HG03571 (cell line): Measurements from ENCODE around the gene LNPEP.

Experiments
- ATAC-seq: cut with Tn5 transposase; IDR thresholded peaks from one replicate; pipeline ENCODE4 v1.9.1; 2021; ENCODE audit not compliant: unreplicated experiment

LNPEP gene

DNA sequence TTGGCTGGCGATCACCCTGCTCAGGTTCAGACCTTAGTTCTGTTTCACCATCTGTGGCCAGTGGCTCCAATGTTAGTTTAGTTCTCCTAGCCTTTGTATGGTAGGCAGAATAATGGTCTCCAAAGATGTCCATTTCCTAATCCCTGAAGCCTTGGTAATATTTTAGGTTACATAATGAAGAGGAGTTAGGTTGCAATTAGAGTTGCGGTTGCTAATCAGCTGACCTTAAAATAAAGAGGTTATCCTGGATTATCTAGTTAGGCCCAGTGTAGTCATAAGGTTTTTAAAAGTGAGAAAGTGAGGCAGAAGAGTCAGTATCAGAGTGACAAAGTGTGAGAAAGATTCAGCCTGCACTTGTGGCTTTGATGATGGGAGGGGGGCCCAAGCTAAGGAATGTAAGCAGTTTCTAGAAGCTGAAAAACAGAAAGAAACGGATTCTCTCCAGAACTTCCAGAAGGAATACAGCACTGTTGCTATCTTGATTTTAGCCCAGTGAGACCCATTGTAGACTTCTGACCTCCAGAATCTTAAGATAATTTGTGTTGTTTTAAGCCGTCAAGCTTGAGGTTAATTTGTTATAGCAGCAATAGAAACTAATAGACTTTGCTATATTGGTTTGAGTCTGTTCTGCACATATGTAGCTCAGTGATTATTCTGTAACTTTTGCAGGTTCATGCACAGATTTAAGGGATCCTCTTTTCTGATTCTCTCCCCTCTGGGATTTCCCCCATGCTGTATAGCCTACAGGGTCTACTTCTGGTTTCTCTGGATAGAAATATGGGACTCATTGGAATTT, 21.6 kb downstream of the LNPEP start:
- peak; percentile 31 for ATAC-seq

DNA sequence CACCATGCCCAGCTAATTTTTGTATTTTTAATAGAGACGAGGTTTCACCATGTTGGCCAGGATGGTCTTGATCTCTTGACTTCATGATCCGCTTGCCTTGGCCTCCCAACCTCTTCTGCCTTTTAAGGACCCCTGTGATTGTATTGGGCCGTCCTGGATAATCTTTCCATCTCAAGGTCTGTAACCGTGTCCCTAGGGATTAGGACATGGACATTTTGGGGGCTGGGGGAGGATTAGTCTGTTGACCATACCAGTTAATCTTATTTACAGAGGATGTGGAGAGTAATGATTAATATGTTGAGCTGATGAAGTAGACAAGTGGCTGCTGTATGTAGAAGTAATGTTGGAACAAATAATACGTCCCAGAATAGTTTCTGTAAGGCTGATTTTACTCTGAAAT, 23.1 kb downstream of the LNPEP start:
- no peak for ATAC-seq

GRCh38 chr5:96961053-96961452, 25.2 kb downstream of the LNPEP start:
- ATAC-seq = peak; percentile 52

GRCh38 chr5:96962540-96962991, 26.7 kb downstream of the LNPEP start:
- no peak for ATAC-seq

GRCh38 chr5:96963267-96963666, 27.4 kb downstream of the LNPEP start:
- ATAC-seq = peak; percentile 53

- ATAC-seq = no peak
These were observed 30.9 kb downstream of the LNPEP start for GRCh38 chr5:96966801-96967200.

- no peak for ATAC-seq
These were observed 31.5 kb downstream of the LNPEP start for GRCh38 chr5:96967400-96967799.

DNA sequence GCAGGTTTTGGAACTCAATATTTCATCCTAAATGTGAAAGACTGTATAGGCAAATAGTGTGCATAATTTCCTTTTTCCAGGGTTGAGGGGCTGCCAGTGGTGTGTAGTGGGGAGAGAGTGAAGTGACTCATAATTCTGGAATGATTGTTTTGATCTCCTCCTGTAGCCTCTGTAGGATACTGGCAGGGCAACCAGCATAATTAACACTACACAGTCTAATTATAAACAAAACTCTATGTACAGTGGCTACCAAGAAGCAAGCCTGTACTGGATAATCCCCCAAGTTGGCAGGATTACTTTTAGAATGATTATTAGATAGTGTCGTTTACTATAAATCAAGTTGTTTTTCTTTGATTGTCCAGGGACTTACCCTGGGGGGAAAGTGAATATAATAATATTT, 32.2 kb downstream of the LNPEP start:
- ATAC-seq = no peak

DNA sequence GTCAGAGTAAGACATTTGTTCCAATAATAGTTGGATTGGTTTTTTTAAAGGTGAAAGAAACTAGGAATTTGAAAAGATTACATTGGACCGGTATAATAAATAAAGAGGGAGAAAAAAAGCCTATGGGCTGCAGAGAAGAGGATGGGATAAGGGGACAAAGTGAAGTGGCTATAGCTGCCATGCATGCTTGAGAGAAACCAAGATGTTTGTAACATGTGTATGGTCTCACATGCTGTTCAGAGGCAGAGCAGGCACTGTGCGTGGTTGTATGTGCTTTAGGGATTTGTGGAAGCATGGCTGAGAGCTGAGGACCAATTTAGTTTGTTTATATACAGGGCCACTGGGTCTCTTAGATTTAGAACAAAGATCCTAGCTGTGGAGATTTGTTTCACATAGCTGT, 32.7 kb downstream of the LNPEP start:
- ATAC-seq = no peak

- ATAC-seq = no peak
These were observed 33.5 kb downstream of the LNPEP start for GRCh38 chr5:96969366-96969765.

DNA sequence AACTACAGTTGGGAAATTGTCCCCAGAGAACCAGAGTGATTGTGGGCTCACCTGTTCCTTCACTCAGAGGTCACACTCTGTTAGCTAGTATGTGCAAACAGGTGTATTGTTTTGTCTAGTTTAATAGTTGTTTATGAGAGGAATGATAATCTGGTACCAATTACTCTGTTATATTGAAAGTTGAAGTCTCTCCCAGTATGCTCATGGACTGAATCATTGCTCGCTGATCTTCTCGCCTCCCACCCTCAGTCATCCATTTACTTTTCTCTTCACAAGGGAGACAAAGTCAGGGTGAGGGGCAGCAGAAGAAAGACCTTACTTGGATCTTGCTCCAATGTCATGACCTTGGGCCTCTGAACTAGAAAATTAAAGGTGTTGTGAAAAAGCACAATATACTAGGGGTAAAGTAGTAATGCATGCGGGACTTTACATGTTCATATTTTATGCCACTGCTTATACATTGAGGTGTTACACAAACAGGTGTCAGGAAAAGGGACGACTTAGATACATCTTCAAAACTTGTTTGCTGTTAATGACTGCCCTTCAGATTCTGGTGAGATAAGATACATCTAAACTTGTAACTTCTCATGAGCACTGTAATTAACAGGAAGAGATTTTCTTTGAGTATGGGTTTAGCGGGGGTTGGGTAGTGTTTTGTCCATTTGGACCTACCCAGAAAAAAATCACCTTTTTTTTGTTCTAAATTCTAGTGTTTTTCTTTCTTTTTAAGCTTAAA, 36.9 kb downstream of the LNPEP start:
- ATAC-seq = no peak

- ATAC-seq = no peak
These were observed 37.9 kb downstream of the LNPEP start for GRCh38 chr5:96973532-96974401.

- no peak for ATAC-seq
These were observed 39.8 kb downstream of the LNPEP start for GRCh38 chr5:96975656-96976055.

- ATAC-seq = no peak
These were observed 41.3 kb downstream of the LNPEP start for GRCh38 chr5:96977228-96977627.

DNA sequence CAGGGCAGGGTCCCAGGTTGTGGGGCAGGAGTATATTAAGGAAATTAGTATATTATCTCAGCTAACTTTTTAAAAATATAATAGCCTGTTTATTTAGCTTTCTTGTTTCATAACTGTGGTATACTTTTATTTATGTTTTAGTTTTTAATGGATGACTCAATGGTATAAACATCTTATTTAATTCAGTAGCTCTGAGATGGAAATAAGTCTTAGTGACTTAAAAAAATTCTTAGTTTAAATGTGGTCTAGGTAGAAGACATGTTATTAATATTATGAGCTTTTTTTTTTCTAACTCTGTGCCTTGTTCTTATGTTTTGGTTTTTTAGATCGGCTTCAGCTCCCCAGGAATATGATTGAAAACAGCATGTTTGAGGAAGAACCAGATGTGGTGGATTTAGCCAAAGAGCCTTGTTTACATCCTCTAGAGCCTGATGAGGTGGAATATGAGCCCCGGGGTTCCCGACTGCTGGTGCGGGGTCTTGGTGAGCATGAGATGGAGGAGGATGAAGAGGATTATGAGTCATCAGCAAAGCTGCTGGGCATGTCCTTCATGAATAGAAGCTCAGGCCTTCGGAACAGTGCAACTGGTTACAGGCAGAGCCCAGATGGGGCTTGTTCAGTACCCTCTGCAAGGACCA, 43.1 kb downstream of the LNPEP start:
- ATAC-seq = no peak

DNA sequence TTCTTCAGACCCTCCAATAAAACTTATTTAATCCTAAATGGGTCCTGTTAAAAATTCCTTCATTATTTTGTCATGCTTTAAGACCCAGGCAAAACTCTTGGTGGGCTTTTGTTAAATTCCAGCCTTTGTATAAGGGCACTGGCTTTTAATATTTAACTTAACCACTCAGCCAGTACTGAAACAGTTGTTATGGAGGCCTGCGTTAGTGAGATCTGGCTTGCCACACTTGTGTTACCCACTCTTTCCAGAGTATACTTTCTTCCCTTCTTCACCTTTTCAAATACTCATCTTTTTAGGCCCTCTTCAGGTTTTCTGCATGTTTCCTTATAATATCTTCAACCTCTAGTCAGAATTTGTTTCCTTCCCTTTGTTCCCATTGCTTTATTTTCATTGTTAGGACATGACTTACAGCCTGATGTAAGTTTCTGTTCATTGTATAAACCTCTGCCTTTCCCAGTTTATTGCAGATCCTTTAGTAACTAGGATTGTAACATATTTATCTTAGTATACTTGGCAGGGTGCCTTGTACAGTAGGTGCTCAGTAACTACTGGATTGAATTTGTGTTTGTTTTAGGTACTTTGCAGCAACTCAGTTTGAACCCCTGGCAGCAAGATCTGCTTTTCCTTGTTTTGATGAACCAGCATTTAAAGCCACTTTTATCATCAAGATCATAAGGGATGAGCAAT, 48.8 kb downstream of the LNPEP start:
- ATAC-seq = no peak

GRCh38 chr5:96986450-96986849, 50.6 kb downstream of the LNPEP start:
- no peak for ATAC-seq

- no peak for ATAC-seq
These were observed 54.2 kb downstream of the LNPEP start for GRCh38 chr5:96990102-96990501.

- ATAC-seq = no peak
These were observed 55.8 kb downstream of the LNPEP start for GRCh38 chr5:96991708-96992107.

DNA sequence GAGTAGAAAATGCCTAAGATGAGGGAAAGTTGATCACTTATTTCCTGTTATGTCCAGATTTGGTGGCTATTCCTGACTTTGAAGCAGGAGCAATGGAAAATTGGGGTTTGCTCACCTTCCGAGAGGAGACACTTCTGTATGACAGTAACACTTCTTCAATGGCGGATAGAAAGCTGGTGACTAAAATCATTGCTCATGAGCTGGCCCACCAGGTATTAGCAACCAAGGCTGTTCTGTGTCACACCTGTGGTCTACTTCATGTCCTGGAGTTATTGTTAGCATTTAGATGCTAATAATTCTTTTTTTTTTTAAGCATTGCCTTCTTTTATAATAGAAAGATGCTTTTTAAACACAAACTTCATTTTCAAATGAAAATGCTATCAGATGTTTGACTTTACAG, 57.9 kb downstream of the LNPEP start:
- no peak for ATAC-seq
